NCI-H128 (cell line): ENCODE results near the gene C13orf42.

Experiments
- DNase-seq: peaks from one replicate; lab custom pipeline; 2025; ENCODE audit not compliant: unreplicated experiment; lab: John Stamatoyannopoulos, UW

The C13orf42 gene

GRCh38 chr13:51067210-51067701 is 43.8 kb downstream of the C13orf42 start:
- DNase-seq: no peak

GRCh38 chr13:51066091-51066831 is 44.8 kb downstream of the C13orf42 start:
- DNase-seq: no peak

GRCh38 chr13:51065372-51066090 is 45.5 kb downstream of the C13orf42 start:
- no peak for DNase-seq

- no peak for DNase-seq
Measured at GRCh38 chr13:51064753-51065152, 46.3 kb downstream of the C13orf42 start.

GRCh38 chr13:51063909-51064308 is 47.2 kb downstream of the C13orf42 start:
- no peak for DNase-seq

GRCh38 chr13:51058461-51059167 is 52.5 kb downstream of the C13orf42 start:
- no peak for DNase-seq

GRCh38 chr13:51057906-51058305 is 53.2 kb downstream of the C13orf42 start:
- DNase-seq: no peak

GRCh38 chr13:51057001-51057400 is 54.1 kb downstream of the C13orf42 start:
- no peak for DNase-seq

- no peak for DNase-seq
Measured at GRCh38 chr13:51052581-51052980, 58.5 kb downstream of the C13orf42 start.

GRCh38 chr13:51050021-51050830 is 60.8 kb downstream of the C13orf42 start:
- no peak for DNase-seq

- no peak for DNase-seq
Measured at GRCh38 chr13:51048616-51049015, 62.5 kb downstream of the C13orf42 start.

GRCh38 chr13:51048166-51048461 is 63.0 kb downstream of the C13orf42 start:
- DNase-seq: no peak

GRCh38 chr13:51047434-51048165 is 63.5 kb downstream of the C13orf42 start:
- no peak for DNase-seq

- no peak for DNase-seq
Measured at GRCh38 chr13:51045451-51045850, 65.6 kb downstream of the C13orf42 start.

- no peak for DNase-seq
Measured at GRCh38 chr13:51044023-51044665, 66.9 kb downstream of the C13orf42 start.

GRCh38 chr13:51043310-51043709 is 67.8 kb downstream of the C13orf42 start:
- no peak for DNase-seq

GRCh38 chr13:51041710-51042109 is 69.4 kb downstream of the C13orf42 start:
- no peak for DNase-seq

- no peak for DNase-seq
Measured at GRCh38 chr13:51041126-51041525, 69.9 kb downstream of the C13orf42 start.

- DNase-seq: no peak
Measured at GRCh38 chr13:51040431-51040830, 70.6 kb downstream of the C13orf42 start.

GRCh38 chr13:51036418-51036817 is 74.7 kb downstream of the C13orf42 start:
- DNase-seq: no peak
